ENCODE results near the gene RBM4. TPM values are rescaled to one million over a fixed set of nuclear protein-coding genes. Genes with fewer than 3 reads are reported as not detected.

RBM4 gene
- polyA plus RNA-seq, 1 experiment, result 183 TPM

DNA sequence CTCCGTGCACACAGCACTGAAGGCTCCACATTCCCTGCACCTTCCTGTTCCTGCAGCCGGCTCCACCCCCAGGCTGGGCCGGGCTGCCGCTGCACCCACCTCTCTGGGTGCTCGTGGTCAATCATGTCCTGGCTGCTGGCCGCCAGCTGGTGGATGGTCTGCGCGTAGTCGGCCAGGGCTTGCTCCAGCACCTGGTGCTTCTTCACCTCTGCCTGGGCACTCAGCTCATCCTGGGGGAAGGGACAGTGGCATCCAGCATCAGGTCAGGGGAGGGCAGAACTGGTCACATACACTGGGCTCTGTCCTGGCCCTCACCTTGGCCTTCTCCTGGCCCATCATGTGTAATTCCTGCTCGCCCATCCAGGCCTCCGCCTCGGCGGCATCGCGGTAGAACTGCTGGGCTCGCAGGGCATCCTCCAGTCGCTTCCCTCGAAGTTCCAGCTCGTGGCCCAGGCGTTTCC lies 54.4 kb downstream of the RBM4 start:
- no peak overlapping the region for H3K4me3 ChIP-seq (ENCODE audit: low read depth, low read length)
- DNase-seq (ENCODE audit: low read depth), result no peak
- no peak for TF ChIP-seq CTCF (IDR thresholded peaks at IDR 0.05; ENCODE audit: insufficient read depth, low read depth, low read length)
- POLR2A ChIA-PET, result no interaction called here
- CTCF ChIA-PET, result interaction anchor here (0.6 to 3.3 kb wide), 6 partner anchors 7 to 336 kb away, joined by 3 to 20 read pairs (median 13); partner anchors contain the start of gene RBM4B
- H3K36me3 ChIP-seq (ENCODE audit: control insufficient read depth, insufficient read depth, low read length), result no peaks in the 10 kb centered on the region
- H3K27me3 ChIP-seq (ENCODE audit: control insufficient read depth, insufficient read depth, low read length), result no peaks in the 10 kb centered on the region

GRCh38 chr11:66693356-66694055 lies 55.0 kb downstream of the RBM4 start:
- ChIA-PET CTCF (interaction anchor here (0.6 to 3.3 kb wide), 8 partner anchors 8 to 464 kb away, joined by 3 to 20 read pairs (median 4); partner anchors contain the start of gene RBM4B), POLR2A (no interaction called here)
- DNase-seq (ENCODE audit: low read depth), result no peak
- no peak for TF ChIP-seq CTCF (IDR thresholded peaks at IDR 0.05; ENCODE audit: insufficient read depth, low read depth, low read length)
- Histone ChIP-seq H3K4me3 (ENCODE audit: low read depth, low read length) (no peak overlapping the region), H3K36me3 (ENCODE audit: control insufficient read depth, insufficient read depth, low read length) (no peaks in the 10 kb centered on the region), H3K27me3 (ENCODE audit: control insufficient read depth, insufficient read depth, low read length) (no peaks in the 10 kb centered on the region)

DNA sequence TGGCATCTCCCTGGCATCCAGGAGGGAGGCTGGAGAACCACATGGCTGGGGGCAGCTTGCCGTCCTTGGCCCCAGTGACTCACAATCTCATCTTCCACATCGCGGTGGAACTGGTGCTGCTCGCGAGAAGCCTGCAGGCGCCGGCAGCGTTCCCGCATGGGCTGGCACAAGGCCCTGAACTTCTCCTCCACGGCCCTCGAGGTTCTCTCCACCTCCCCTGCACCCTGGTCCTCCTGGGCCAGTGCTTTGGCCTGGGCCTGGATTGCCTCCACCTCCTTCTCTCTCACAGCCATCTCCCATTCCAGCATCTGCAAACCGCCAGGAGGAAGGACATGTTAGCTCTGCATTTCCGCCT lies 55.5 kb downstream of the RBM4 start:
- Histone ChIP-seq H3K36me3 (ENCODE audit: control insufficient read depth, insufficient read depth, low read length) (no peaks in the 10 kb centered on the region), H3K4me3 (ENCODE audit: low read depth, low read length) (no peak overlapping the region), H3K27me3 (ENCODE audit: control insufficient read depth, insufficient read depth, low read length) (no peaks in the 10 kb centered on the region)
- CTCF ChIA-PET, result interaction anchor here (0.6 to 3.3 kb wide), 8 partner anchors 8 to 464 kb away, joined by 3 to 20 read pairs (median 4); partner anchors contain the start of gene RBM4B
- DNase-seq (ENCODE audit: low read depth), result no peak
- POLR2A ChIA-PET, result no interaction called here
- no peak for TF ChIP-seq CTCF (IDR thresholded peaks at IDR 0.05; ENCODE audit: insufficient read depth, low read depth, low read length)

DNA sequence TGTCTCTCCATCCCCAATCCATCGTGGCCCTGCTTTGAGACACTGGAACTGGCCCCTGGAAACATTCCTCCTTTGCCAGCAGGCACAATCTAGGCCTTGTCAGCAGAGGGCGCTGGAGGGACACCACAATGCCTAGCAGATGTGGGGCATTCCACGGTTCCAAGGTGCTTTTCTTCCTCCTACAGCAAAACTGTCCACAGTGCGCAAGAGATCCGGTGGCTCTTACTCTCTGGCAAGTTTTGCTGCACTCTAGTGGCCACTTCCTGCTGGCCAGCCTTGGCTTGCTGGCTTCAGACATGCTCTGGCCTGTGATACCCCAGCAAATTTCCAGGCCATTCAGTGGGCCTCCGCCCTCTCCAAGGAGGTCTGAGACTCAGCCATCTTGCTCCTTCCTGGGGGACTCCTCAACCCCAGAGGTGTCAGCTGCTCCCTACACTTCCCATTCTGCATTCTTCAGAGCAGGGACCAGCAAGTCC lies 56.3 kb downstream of the RBM4 start:
- Histone ChIP-seq H3K4me3 (ENCODE audit: low read depth, low read length) (no peak overlapping the region), H3K36me3 (ENCODE audit: control insufficient read depth, insufficient read depth, low read length) (no peaks in the 10 kb centered on the region), H3K27me3 (ENCODE audit: control insufficient read depth, insufficient read depth, low read length) (no peaks in the 10 kb centered on the region)
- ChIA-PET CTCF (interaction anchor here (0.7 to 3.3 kb wide), 21 partner anchors 9 to 290 kb away, joined by 3 to 20 read pairs (median 3); partner anchors contain the start of genes C11orf86, CTSF, MRPL11 and RBM4B), POLR2A (no interaction called here)
- peak; percentile 98 for TF ChIP-seq CTCF (IDR thresholded peaks at IDR 0.05; ENCODE audit: insufficient read depth, low read depth, low read length)
- DNase-seq (ENCODE audit: low read depth), result peak; percentile 84

Small RNA genes lying within 50 kb of the gene (small RNA-seq; reads per million reads assigned to genes)
- gene RNU4-39P (ENCODE audit: insufficient read length, low read depth, low replicate concordance), result not detected

Other genes with a start within 250 kb of the RBM4 start
- gene NPAS4, start 217.7 kb upstream of the RBM4 start, polyA plus RNA-seq (2011; rRNA removed), result 0.43 and 0.72 TPM in 2 replicates
- gene MRPL11, start 199.9 kb upstream of the RBM4 start, polyA plus RNA-seq (2011; rRNA removed), result 52.7 and 54.5 TPM in 2 replicates
- gene PELI3, start 171.8 kb upstream of the RBM4 start, polyA plus RNA-seq (2011; rRNA removed), result 4.9 and 8.0 TPM in 2 replicates
- gene DPP3, start 158.3 kb upstream of the RBM4 start, polyA plus RNA-seq (2011; rRNA removed), result 49.5 and 85.2 TPM in 2 replicates
- gene BBS1, start 128.1 kb upstream of the RBM4 start, polyA plus RNA-seq (2011; rRNA removed), result 24.0 and 31.1 TPM in 2 replicates
- 9.1 and 11.9 TPM in 2 replicates for gene ZDHHC24, start 92.7 kb upstream of the RBM4 start, polyA plus RNA-seq (2011; rRNA removed)
- not detected in 2 replicates for gene ACTN3, start 91.8 kb upstream of the RBM4 start, polyA plus RNA-seq (2011; rRNA removed)
- 30.4 and 44.0 TPM in 2 replicates for gene CTSF, start 70.1 kb upstream of the RBM4 start, polyA plus RNA-seq (2011; rRNA removed)
- 0.12 and 0.15 TPM in 2 replicates for gene CCDC87, start 45.6 kb upstream of the RBM4 start, polyA plus RNA-seq (2011; rRNA removed)
- 23.9 and 36.4 TPM in 2 replicates for gene CCS, start 45.5 kb upstream of the RBM4 start, polyA plus RNA-seq (2011; rRNA removed)
- 16.9 and 18.6 TPM in 2 replicates for gene RBM14, start 22.1 kb upstream of the RBM4 start, polyA plus RNA-seq (2011; rRNA removed)
- gene RBM4B, start 39.2 kb downstream of the RBM4 start, polyA plus RNA-seq (2011; rRNA removed), result 26.7 and 29.6 TPM in 2 replicates
- gene SPTBN2, start 90.5 kb downstream of the RBM4 start, polyA plus RNA-seq (2011; rRNA removed), result 0.07 and 0.25 TPM in 2 replicates
- 12.0 and 20.1 TPM in 2 replicates for gene RCE1, start 204.7 kb downstream of the RBM4 start, polyA plus RNA-seq (2011; rRNA removed)
- 14.2 and 15.8 TPM in 2 replicates for gene LRFN4, start 218.4 kb downstream of the RBM4 start, polyA plus RNA-seq (2011; rRNA removed)

Measured in BJ (cell line).